Stimulated activated CD4-positive, alpha-beta T cell treated with anti-CD3 and anti-CD28 coated beads, Interleukin-4, amount 100 ng/mL, for 48 hours (primary cell): ENCODE results near the gene MYO5A.
A peak's percentile ranks its signal among the peaks of the same experiment; 100 is the strongest.
"Not testable (repeated sequence)": the region's sequence is repeated elsewhere in the genome, so short reads cannot be mapped to it uniquely, and the experiment has no call there.

ENCODE experiments used
- DNase-seq, 2 donors: peaks; one replicate each; pipeline ENCODE4 v3.0.0-alpha.2; 2020; ENCODE audit warnings: low read depth in 2 of 2

Gene MYO5A

DNA sequence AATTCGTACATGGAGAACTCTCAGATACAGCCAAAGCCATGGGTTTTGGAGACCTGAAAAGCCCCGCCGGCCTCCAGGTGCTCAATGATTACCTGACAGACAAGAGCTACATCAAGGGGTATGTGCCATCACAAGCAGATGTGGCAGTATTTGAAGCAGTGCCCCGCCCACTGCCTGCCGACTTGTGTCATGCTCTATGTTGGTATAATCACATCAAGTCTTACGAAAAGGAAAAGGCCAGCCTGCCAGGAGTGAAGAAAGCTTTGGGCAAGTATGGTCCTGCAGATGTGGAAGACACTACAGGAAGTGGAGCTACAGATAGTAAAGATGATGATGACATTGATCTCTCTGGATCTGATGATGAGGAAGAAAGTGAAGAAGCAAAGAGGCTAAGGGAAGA, 23.5 kb downstream of the MYO5A start:
- no peak for DNase-seq

DNA sequence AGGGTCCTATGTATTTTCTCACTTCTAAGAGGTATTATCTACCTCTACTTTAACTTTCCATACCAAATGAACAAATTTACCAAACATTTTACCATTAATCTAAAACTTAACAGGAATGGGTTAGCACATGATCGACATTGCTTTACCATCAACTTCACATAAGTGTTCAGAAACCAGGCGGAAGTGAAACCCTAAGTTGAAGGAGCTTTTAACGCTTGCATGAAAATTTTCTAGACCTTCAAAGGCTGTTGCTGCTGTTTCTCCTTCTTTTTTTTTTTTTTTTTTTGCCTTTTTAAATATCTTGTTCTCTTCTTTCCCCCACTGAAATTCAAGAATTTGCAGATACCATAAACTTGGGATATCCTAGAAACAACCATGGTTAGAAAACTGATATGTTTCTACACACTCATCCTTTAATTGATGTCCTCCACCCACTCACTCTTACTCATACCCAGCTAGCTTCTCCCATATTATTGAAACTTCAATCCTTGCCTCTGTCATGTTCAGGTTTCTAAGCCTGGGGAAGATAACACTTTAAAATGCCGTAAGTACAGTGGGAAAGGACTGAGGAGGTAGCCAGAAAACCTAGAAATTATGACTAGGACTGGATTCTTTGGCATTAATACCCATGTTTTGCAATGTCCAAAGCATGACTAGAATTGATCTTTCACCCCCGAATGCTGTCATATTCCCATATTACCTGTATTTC, 24.7 kb downstream of the MYO5A start:
- DNase-seq = no peak

DNA sequence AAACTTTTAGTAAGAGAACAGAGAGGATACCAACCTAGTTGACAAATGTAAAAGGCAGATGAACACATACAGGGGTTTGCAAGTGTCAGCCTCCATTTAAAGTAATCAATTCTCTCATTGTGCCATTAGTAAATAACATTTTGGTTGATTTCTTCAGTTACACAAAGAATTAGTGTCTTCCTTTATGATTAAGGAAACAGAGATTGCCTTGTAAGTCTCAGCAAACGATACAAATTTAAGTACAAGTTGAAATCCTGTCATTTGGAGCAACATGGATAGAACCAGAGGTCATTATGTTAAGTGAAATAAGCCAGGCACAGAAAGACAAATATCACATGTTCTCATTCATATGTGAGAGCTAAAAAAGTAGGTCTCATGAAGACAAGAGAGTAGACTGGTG, 26.1 kb downstream of the MYO5A start:
- no peak for DNase-seq

GRCh38 chr15:52499506-52499905, 29.2 kb downstream of the MYO5A start:
- DNase-seq = no peak

DNA sequence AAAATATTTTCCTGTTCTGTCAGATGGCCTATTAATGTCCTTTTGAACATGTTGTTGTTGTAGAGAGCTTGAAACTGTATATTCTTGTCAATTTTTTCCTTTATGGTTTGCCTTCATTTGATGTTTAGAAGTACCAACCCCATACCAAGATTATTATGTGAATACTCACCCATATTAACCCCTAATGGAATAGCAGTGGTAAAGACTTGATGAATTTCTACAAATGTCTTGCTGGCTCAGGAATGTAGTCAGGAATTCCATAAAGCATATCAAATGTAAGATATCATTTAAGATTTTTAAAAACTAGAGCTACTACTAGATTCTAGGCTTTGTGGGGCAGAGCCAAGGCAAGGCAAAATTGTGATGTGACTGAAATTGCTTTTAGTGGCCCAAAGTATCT, 30.0 kb downstream of the MYO5A start:
- DNase-seq = no peak

DNA sequence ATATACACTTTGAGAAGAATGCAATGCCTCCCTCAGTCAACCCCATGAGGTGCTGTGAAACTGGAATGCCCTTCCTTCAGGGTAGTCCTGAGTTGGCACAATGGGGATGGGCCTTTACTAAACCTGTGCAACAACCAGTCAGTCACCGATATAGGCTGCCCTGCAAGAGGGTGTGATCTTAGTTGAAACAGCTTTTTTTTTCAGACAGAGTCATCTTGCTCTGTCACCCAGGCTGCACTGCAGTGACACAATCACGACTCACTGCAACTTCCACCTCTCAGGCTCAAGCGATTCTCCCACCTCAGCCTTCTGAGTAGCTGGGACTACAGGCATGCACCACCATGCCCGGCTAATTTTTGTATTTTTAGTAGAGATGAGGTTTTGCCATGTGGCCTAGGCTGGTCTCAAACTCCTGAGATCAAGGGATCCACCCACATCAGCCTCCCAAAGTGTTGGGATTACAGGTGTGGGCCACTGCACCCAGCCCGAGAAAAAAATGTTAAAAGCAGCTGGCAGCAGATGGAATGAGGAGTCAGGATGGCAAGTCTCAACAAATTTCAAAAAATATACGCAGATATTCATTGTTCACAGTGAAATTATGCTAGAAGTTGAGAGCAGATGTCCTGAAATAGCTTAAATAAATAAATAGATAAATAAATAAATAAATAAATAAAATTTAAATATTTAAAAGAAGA, 31.8 kb downstream of the MYO5A start:
- peak; percentile 35 to 56 for DNase-seq

DNA sequence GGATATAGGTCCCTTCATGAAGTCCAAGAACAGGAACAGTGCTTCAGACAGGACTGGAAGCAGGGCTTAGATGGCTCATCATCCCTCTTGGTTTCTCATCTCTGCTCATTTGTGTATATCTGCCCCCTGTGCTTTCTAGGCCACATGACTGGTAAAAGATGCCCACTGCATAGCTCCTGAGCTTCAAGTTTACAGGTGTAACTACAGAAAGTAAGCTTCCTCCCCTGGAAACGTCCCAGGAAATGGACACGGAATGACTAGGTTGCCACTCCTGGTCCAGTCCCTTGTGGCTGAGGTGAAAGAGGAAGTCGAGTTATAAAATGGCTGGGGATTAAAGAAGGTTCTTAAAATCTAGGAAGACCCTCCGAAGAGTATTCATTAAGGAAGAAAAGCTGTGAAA, 32.5 kb downstream of the MYO5A start:
- no peak for DNase-seq

DNA sequence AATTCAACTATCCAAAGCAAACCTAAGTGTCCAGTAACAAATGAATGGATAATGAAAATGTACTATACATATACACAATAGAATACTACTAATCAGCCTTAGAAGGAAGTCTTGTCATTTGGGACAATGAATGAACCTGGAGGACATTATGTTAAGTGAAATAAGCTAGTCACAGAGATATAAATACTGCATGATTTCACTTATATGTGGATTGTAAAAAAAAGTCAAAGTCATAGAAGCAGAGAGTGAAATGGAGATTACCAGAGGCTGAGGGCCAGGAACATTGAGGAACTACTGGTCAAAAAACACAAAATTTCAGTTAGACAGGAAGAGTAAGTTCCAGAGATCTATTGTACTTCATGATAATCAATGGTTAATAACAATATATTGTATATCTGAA, 33.6 kb downstream of the MYO5A start:
- no peak for DNase-seq

- DNase-seq = no peak
Measured at GRCh38 chr15:52493968-52494367, 34.7 kb downstream of the MYO5A start.

GRCh38 chr15:52492132-52492531, 36.5 kb downstream of the MYO5A start:
- DNase-seq = no peak

- no peak for DNase-seq
Measured at GRCh38 chr15:52491472-52491871, 37.2 kb downstream of the MYO5A start.

GRCh38 chr15:52489430-52489829, 39.2 kb downstream of the MYO5A start:
- not testable (repeated sequence) for DNase-seq

DNA sequence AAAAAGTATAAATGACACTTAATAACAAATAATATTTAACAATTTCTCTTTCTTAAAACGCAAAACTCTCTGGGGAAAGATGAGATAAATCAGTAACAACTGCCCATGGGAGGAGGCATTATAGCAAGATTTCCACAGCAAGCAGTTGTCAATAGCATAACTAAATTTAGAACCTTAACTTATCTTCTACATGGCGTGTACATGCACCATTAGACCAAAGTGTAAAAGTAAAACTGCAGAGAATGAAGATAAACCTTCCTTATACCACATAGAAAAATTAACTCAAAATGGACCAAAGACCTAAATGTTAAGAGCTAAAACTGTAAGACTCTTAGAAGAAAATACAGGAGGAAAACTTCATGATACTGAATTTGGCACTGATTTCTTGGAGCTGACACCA, 39.9 kb downstream of the MYO5A start:
- no peak for DNase-seq

- DNase-seq = no peak
Measured at GRCh38 chr15:52486003-52486996, 42.4 kb downstream of the MYO5A start.

- DNase-seq = no peak
Measured at GRCh38 chr15:52485290-52485689, 43.4 kb downstream of the MYO5A start.

GRCh38 chr15:52483707-52484106, 45.0 kb downstream of the MYO5A start:
- DNase-seq = no peak

- DNase-seq = peak in 1 of 2 donors; percentile 12
Measured at GRCh38 chr15:52481915-52482314, 46.8 kb downstream of the MYO5A start.

DNA sequence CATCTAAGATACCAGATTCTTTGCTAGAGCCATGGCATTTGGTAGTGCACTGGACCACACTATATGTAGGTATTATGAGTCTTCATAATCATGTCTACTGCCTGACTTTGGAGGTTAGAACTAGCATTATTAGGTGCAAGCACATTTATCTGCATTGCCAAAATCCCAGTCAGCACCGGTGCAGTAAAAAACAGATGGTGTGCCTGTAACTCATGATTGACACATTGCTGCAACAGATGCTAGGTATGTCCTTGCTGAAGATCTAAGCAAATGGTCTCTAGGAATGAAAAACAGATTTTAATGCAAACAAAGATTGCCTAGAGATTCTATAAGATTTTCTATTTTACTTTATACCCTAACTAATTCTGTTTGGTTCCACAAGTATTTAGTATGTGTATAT, 47.7 kb downstream of the MYO5A start:
- no peak for DNase-seq

GRCh38 chr15:52466716-52467115, 62.0 kb downstream of the MYO5A start:
- no peak for DNase-seq

DNA sequence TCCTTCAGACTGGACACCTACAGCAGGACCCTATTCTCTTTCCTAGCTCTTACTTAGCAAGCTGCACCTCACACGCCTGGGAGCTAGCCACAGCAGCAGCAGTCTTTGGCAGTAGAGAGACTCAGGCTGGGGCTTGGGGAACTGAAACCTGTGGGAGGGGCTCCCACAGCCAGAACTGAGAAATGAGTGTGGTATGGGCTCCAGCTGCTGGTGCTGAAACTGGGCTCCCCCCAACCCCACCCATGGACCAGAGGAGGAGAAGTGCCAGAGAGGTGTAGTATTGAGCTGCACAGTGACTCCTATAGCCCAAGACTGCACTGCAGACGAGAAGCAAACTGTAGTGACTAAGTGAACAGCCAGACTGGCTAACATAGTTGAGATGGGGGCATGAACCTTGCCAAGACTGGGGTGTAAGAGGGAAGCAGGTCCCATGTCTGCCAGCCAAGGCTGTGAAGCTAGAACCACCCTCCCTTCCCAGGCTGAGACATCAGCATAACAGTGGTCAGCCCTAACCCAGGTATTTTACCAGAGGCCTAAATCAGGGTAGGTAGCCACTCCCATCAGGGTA, 62.5 kb downstream of the MYO5A start:
- DNase-seq = peak; percentile 27 to 55

GRCh38 chr15:52464478-52464877, 64.2 kb downstream of the MYO5A start:
- DNase-seq = no peak

GRCh38 chr15:52464040-52464439, 64.6 kb downstream of the MYO5A start:
- DNase-seq = no peak
